ENCODE measurements around the gene TRMT61B.

DNA sequence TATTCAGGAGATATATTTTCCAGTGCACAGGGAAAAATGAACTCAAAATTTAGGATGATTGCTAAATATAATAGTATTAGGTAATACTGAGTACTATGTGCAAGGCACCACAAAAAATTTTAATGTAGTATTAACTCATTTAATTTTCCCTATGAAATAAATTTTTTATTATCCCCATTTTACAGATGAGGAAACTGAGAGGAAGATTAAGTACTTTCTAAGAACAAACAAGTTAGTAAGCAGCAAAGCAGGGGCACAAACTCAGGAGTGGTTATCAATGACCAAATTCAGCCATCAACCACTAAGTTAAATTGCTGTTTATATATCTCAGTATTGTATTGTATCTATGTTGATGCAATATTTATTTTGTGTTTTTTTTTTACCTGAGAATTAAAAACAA is 45.2 kb downstream of the TRMT61B start:
- TF ChIP-seq ZNF331 (CRISPR knock-in tag; IDR thresholded peaks at IDR 0.05; ENCODE audit: low read depth) (no peak), EZH2 (IDR thresholded peaks at IDR 0.05; ENCODE audit: low read depth, unreplicated experiment) (no peak)
